ENCODE measurements around the gene OVCH1. TPM values are rescaled to one million over a fixed set of nuclear protein-coding genes. Genes with fewer than 3 reads are reported as not detected.
A peak's percentile ranks its signal among the peaks of the same experiment; 100 is the strongest.

The OVCH1 gene, protein sequence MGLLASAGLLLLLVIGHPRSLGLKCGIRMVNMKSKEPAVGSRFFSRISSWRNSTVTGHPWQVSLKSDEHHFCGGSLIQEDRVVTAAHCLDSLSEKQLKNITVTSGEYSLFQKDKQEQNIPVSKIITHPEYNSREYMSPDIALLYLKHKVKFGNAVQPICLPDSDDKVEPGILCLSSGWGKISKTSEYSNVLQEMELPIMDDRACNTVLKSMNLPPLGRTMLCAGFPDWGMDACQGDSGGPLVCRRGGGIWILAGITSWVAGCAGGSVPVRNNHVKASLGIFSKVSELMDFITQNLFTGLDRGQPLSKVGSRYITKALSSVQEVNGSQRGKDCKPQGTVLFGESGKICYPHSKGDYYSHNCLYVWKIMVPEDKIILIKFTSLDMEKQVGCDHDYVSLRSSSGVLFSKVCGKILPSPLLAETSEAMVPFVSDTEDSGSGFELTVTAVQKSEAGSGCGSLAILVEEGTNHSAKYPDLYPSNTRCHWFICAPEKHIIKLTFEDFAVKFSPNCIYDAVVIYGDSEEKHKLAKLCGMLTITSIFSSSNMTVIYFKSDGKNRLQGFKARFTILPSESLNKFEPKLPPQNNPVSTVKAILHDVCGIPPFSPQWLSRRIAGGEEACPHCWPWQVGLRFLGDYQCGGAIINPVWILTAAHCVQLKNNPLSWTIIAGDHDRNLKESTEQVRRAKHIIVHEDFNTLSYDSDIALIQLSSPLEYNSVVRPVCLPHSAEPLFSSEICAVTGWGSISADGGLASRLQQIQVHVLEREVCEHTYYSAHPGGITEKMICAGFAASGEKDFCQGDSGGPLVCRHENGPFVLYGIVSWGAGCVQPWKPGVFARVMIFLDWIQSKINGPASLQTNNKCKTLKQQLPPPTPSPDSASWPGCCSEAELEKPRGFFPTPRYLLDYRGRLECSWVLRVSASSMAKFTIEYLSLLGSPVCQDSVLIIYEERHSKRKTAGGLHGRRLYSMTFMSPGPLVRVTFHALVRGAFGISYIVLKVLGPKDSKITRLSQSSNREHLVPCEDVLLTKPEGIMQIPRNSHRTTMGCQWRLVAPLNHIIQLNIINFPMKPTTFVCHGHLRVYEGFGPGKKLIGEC
- total RNA-seq (2014; rRNA removed; shearing (Covaris generic)) = not detected in 2 replicates
- not detected in 2 replicates for polyA plus RNA-seq (2015; cell fraction: cytosol; rRNA removed)
- not detected in 2 replicates for polyA plus RNA-seq (2015; cell fraction: nucleus; rRNA removed)

- no peak for DNase-seq (ENCODE audit: low read depth)
Measured at GRCh38 chr12:29497588-29497987, at the start of gene OVCH1. TSS of gene OVCH1 (minus strand) at chr12:29497686. CDS start at chr12:29497686, 0 bp downstream.

DNA sequence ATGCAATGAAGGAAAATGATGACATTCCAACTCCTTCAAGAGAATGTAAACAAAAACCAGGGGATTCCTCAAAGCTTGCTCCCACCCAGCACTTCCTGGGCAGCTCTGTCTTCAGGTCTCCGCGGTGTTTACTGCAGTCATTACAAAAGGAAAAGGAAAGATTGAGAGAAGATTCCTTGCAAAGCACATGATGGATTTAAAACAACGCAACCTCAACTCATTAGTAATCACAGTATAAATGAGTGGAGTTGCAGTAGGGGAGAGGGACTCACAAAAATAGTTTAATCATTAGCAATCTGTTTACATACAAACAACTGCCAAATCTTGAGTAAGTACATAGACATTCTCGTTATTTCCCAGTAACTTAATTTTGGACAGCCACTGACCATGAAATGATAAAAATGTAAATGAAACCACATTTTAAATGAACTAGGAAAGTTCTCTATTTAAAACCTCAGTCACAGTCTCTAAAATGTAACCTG lies 49.7 kb upstream of the OVCH1 start:
- no peak for DNase-seq (ENCODE audit: low read depth)

GRCh38 chr12:29546000-29546399 lies 48.5 kb upstream of the OVCH1 start:
- DNase-seq (ENCODE audit: low read depth) = peak; percentile 7

DNA sequence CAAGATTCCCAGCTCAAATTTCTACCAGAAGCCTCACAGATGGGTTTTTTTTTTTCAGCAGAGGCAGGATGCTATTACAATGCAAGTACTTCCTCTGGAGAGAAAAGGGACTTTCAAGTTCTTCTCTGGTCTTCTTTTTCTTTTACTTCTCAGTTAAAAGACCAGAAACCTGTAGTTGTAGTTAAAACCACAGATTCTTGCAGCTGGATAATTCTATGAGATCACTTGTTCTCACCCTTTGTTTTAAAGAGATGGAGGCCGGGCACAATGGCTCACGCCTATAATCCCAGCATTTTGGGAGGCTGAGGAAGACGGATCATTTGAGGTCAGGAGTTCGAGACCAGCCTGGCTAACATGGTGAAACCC lies 47.6 kb upstream of the OVCH1 start:
- no peak for DNase-seq (ENCODE audit: low read depth)

- no peak for DNase-seq (ENCODE audit: low read depth)
Measured at GRCh38 chr12:29544428-29545101, 47.1 kb upstream of the OVCH1 start.

DNA sequence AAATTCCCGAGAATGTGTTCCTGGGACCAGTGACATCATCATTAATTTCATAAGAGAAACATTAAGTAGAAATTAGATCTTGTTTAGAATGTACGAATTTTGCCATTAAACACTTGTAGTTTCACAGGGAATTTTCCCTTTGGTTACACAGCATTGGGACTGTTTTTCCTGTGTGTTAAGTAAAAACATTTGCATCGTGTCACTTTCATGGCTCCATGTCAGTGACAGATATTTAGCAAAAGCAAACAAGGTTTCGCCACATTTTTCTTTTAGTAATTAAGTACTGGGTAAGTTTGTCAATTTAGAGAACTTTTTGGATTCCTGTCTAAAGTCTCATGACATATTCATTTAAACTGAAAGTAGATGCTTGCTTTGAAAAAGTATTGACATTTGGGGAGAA lies 45.5 kb upstream of the OVCH1 start:
- no peak for DNase-seq (ENCODE audit: low read depth)

- DNase-seq (ENCODE audit: low read depth) = no peak
Measured at GRCh38 chr12:29537298-29537697, 39.8 kb upstream of the OVCH1 start.

GRCh38 chr12:29534935-29535334 lies 37.4 kb upstream of the OVCH1 start:
- DNase-seq (ENCODE audit: low read depth) = no peak

DNA sequence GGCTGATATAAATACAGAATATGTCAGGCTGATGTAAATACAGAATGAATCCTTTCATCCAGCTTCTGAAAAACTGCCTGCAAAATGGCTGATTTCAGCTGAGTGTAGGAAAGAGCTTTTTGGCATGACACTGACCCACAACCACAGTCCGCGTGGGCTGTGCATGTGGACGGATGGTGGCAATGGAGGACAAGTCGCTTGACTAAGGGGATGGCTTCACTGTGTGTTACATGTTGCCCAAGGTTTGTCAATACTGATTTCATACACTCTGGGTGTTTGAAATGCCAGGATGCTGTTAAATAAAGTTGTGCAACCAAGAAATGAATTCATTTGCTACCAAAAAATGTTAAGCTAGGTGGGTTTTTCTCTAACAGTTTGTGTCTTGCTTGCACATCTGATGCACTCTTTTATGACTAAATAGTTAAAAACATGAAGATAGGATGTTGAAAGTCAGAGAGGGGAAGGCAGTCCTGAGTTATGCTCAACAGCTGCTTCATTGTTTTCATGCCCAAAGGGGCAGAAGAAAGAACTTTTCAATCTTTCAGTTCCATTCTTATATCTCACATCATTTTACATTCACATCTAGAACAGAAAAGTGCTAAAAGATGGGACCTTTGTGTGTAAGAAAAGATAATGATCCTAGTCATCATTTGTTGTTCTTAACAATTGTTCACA lies 36.5 kb upstream of the OVCH1 start:
- no peak for DNase-seq (ENCODE audit: low read depth)

DNA sequence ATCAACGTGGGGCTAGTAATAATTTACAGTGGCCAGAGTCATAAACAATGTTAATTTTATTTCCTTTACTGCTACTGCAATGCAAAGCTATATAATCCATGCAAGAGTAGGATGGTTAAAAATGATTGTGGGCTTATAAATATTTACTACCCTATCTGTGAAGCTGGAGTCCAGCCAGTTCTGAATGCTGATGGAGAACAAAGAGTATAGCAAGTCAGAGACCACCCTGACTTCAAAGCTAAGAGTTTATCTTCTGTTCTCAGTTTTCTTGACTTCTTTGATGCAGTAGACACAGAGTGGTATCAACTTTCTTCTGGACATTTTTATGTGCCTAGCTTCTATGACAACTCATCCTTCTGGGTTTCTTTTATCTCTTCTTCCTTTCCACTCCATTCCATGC lies 34.0 kb upstream of the OVCH1 start:
- no peak for DNase-seq (ENCODE audit: low read depth)

GRCh38 chr12:29530436-29530835 lies 33.0 kb upstream of the OVCH1 start:
- DNase-seq (ENCODE audit: low read depth) = no peak

DNA sequence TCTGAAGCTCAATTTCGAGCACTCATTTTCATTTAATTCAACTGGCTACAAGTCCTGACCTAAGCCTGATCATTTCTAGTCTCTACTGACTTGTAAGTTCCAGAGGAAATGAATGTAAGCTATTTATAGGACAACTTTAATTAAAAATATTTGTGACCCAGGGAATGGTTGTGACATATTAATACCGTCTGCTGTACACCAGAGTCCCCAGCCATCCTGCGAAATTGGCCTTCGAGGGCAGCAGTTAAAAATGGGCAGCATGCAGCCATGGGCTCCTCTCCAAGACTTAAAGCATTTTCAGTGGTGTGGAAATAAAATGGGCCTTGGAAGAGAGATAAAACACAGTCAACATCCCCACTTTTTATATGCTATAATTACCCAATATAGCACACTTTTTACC lies 30.7 kb upstream of the OVCH1 start:
- DNase-seq (ENCODE audit: low read depth) = no peak

GRCh38 chr12:29521951-29522350 lies 24.5 kb upstream of the OVCH1 start:
- no peak for DNase-seq (ENCODE audit: low read depth)

DNA sequence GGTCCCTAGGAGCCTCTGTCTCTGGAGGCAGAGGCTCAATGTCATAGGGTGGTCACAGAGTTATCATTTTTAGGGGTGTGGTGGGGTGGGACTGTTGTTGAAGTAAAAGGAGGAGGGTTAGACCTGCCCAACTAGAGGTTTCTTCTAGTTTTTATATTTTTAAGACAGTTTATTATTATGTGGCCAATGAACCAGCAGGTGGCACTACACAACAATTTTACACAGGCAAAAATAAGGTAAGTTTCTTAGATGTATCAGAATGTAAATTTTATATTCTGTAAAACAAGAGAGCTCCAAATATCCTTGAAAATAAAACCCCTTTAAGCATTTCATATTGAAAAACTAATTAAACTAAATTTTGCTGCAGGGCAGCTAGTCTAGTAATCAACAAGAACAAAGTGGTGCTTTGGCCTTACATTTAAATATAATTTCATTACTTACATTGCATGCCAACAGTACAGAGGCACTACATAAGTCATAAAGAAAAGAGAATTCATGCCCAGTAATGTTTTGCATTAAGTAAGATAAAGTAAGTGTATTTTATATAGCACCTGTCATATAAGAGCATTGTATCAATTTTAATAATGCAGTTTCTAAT lies 22.2 kb upstream of the OVCH1 start:
- DNase-seq (ENCODE audit: low read depth) = peak; percentile 25

GRCh38 chr12:29518407-29518806 lies 20.9 kb upstream of the OVCH1 start:
- DNase-seq (ENCODE audit: low read depth) = no peak

DNA sequence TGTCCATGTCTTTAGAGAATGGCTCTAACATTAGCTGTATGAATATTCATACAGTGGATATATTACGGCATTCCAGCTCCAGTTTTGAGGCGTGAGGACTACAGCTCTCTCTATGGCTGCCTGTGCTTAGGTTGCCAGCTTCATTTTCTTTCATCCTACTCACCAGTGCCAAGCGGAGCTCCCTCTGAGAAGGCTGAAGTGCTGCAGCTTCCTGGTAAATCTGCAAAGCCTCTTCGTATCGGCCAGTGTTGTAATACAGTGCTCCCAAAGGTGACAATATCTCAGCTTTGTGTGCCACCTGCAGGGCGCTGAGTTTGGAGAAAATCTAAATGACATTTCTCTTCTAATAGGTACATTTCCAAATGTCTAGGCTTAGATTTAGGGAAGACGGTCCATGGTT lies 19.8 kb upstream of the OVCH1 start:
- no peak for DNase-seq (ENCODE audit: low read depth)

DNA sequence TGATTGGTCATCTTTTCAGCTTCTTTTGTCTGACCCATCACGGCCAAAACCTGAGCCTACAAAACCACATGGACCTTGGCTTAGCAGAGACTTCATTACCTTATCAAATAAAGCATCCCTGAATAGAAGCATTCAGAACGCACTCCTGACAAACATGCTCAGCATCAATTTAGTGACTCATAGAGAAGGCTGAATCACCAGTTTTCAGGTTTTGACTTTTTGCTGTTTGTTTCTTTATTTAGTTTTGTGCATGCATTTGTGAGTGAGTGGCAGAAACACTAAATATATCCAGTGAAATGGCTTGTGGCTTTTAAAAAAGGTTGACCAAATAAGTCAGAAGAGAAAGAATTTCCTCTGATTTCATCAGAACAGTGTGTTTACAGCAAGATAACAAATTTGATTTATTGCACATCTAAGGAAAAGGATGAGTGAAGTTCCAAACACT lies 19.0 kb upstream of the OVCH1 start:
- DNase-seq (ENCODE audit: low read depth) = peak; percentile 32

DNA sequence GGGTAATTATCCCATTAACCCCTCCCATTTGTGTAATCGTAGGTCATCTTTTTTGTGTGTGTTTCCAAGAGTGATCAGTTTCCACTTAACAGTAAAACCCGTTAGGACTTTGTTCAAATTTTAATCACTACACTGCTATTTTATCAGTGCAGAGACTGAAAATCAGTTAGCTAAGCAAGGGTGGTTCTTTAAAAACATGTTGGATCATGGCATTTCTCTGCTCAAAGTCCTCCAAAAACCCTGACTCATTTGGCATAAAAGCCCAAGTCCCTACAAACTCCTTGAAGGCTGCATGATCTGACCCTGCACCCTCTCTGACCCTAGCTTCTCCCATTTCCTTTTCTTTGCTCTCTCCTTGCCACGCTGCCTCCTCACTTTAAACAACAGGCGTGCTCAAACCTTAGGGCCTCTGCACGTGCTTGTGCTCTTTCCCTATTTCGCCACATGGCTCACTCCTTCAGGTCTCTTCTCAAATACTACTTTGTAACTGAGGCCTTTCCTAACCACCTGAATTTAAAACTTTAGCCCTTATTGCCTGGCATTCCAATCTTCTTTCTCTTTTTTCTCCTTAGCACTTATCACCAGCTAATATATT lies 13.2 kb upstream of the OVCH1 start:
- DNase-seq (ENCODE audit: low read depth) = no peak

GRCh38 chr12:29509503-29509902 lies 12.0 kb upstream of the OVCH1 start:
- DNase-seq (ENCODE audit: low read depth) = no peak

DNA sequence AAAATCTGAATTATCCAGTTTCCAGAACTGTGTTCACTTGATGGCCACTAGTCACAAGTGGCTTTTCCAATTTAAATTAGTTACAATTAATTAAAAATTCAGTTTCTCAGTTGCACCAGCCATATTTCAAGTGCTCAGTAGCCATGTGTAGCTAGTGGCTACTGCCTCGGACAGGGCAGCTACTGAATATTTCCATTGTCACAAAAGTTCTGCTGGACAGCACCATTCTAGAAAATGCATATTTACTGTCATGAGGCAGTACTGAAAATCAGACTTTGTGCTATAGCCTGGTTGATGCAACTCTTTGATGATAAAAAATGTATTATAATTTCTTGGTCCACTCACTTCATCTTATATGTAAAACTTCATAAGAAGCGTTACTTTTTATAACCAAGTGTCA lies 11.5 kb upstream of the OVCH1 start:
- DNase-seq (ENCODE audit: low read depth) = no peak

Measured in HT1080 (cell line).